COR-L47 (cell line): Measurements from ENCODE around the gene TENM3.

Source experiments
- DNase-seq: peaks from one replicate; lab custom pipeline; 2025; lab: John Stamatoyannopoulos, UW

TENM3 gene

DNA sequence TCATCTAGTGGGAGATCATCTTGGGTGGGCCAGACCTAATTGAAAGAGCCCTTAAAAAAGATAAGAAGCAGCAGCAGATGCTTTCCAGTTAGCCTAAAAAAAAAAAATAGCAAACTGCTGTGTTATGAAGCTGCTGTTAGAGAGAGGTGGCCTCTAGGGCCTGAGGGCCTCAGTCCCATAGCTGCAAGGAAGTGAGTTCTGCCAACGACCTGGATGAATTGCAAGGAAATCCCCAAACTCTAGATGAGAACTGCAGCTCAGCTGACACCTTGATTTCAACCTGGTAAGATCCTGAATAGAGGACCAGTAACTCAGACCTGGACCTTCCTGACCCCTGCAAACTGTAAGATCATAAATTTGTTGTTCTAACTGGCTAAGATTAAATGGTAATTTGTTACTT lies 275.2 kb downstream of the TENM3 start:
- DNase-seq, result no peak

DNA sequence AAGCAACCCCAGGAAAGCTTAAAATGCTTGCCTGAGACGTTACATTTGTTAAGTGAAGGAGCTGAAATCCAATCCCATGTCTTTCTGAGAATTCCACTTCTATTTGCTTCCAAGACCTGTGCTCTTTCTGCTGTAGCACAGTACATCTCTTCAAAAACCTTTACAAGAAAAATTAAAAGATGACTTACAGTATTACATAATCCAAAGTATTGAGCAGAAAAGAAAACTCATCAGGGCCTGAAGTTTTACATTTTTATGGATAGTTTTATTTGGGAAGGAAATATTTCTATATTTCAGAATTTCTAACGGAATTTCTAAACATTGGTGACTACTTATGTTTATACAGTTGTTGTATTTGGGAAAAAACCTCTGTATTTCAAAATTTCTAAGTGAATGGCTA lies 276.3 kb downstream of the TENM3 start:
- DNase-seq, result no peak

DNA sequence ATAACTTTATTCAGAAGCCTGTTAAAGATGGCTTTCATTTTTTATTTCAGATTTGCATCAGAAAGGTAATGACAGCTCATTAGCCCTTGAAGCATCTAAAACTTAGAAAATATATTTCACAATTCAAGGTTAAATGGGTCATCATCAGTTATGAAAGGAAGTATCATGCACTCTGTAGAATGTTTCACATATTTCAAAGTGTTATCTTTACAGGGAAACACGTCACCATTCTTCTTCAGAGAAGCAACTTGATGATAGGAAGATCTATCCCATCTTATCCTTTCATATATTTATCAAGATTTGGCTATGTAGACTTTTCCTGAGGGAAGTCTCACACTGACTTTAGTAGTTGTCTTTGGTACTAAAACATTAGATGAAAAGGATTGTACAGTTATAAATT lies 277.8 kb downstream of the TENM3 start:
- no peak for DNase-seq

DNA sequence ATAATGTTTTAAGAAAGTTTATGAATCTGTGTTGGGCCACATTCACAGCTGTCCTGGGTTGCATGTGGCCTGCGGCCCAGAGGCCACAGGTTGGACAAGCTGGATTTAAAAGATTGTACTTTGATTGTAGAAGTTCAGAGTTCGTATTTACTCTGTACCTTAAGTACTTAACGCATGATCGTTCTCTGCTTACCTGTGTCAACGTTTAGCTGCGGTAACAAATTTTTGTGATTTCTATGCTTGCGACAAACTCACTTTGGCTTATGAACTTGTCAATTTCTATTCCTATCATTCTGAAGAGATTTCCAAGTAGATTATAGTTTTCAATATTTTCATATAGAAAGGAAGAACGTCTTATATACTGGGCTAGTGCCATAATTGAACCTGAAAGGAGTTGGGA lies 285.6 kb downstream of the TENM3 start:
- DNase-seq, result no peak

DNA sequence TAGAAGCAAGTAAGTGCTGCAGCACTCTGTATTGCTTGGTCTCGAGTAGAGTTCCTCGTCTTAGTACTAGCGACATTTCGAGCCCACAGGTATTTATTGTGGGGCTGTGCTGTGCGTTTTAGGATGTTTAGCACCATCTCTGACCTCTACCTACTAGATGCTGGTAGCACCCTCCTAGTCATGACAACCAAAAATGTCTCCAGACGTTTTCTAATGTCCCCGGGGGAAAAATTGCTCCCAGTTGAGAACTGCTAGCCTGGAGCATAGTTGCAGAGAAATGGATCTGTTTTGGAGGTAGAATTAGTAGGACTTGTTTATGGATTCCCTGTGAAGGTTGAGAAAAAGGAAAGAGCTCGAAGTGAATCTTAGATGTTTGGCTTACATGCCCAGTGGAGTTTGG lies 287.2 kb downstream of the TENM3 start:
- DNase-seq, result no peak

DNA sequence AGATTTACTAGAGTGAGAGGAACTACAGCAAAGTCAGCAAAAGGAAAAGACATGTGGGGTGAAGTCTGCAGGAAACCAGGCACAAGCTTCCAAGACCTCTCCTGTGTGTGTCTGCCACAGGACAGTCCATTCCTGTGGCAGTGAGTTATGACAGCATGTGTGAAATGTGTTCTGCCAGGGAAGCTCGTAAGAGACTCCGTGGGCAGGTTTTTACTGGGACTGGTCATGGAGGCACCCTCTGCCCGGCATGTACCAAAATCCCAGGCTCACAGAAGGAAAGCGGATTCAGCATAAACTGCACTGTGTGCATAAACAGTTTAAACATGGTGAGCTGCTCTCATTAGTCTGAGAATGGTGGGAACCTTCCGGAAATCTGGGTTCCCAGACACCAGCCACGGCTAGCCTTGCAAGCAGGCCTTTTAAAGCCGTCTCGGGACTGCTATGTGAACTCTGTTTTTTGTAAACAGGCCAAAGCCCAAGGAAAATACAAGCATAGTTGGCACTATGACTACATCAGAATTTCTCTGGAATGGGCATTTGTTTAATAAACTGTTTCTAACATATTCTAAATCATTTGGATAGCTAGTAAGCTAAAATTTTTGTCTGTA lies 288.5 kb downstream of the TENM3 start:
- DNase-seq, result no peak

DNA sequence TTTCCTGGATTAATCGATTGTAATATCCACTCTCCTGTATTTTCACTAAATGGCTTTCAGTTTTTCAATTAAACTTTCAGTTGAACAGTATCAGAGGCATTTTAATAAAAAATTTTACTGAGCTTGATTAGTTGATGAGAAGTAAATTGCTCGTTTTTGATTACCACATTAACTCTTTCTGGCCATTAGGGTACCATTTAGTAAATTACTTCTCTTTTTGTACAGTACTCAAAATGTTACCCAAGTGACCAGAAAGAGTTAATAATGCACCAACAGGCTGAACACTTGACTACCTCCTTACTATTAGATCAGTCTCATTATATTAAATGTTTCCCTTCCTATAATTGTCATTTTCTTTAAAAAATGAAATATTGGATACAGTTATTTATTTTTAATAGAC lies 289.2 kb downstream of the TENM3 start:
- no peak for DNase-seq

DNA sequence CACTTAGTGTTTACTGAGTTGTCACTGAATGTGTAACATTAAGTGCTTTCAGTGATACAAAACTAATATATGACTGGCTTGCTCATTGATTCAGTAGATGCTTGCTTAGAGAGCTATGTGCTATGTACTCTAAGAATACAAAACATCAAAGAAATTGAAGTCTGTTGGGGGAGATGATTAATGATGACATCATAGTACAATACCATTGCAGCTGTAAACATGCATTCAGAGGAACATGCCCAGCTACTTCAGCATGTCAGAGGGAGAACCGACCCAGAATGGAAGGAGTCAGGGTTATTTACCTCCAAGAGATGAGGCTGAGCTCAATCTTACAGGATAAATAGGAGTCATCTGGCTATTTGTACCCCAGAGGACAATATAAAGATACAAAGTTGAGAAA lies 290.8 kb downstream of the TENM3 start:
- no peak for DNase-seq

DNA sequence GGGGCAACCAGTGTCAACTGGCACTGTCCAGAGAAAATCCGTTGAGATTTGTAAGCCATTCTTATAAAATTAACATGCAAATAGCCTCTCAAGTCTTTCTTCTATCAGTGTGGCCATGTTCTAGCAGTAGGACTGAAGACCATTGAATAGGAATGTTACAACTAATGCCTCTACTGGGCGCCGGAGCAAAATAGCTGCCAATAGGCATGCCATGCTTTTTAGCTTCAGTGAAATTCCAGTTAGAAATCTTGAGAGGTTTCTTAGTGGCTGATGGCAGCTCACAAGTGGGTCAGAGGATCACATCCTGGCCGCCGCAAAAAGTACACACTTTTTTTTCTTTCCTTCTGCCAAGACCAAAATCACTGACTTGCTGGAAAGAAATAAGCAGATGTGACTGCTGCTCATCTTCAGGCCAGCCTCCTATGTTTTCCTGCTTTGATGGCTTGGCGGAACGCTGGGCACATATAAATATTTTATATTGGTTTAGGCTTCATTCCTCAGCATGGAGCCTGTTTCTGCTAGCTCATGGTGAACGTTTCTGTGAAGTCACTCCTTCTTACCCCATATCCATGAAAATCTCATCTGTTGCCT lies 293.1 kb downstream of the TENM3 start:
- no peak for DNase-seq

DNA sequence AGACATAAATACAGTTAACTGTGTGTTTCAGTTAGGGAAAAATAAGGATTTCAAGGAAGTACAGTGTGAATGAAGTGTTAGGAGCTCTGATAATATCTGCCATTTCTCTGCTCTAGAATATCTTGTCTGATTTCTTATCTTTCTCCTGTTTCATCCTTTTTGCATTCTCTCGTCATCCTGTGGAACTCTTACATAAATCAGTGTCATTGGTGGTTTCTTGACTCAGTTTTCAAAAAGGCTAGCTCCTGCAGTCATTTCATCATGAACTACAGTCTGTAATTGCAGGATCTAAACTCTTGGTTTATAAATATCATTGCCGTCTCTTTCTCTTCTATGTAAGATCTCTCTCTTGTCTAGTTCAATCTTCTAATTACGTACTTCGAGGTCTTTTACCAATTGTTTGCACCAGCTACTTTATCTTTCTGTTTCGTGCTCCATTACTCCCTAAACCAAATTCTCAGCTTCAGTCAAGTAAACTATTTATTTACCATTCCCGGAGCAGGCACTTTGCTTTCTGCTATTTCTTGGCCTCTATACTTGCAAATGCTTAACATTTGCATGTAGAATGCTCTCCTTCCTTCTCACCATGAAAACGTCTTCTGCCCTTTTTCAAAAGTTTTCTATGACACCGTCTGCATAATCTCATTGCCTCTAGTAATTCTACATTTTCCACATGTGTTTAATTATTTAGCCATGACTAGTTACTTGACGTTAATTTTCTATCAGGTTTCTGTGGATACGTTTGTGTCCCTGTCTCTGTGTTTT lies 294.0 kb downstream of the TENM3 start:
- no peak for DNase-seq

DNA sequence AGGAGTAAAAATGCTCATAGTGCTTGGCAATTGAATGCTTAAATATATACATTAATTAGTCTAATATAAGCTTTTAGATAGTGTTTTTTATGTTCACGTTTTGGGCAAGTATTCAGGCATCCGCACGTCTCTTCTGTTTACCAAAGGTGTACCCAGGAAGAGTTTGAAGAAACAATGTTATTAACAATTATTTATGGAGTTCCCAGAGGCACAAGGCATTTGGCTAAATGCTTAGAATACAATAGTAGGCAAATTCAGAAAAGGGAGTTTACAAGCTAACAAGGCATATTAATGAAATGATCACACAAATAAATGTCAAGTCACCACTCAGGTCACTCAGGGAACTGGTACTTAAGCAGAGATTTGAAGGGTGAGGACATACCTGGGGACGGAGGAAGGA lies 294.8 kb downstream of the TENM3 start:
- no peak for DNase-seq

DNA sequence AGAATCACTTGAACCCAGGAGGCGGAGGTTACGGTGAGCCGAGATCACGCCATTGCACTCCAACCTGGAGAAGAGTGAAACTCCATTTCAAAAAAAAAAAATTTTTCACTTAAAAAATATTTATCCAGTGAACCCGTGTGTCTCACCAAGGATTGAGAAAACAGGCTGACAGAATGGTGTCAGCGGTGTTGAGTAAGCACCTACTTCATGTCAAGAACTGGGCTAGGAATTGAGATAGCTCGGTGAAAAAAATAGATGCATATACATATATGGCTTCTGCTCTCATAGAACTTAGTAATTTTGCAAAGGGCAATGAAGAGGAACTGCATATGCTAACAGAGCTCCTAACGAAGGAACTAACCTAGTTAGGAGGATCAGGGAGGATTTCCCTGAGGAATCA lies 297.3 kb downstream of the TENM3 start:
- DNase-seq, result no peak

DNA sequence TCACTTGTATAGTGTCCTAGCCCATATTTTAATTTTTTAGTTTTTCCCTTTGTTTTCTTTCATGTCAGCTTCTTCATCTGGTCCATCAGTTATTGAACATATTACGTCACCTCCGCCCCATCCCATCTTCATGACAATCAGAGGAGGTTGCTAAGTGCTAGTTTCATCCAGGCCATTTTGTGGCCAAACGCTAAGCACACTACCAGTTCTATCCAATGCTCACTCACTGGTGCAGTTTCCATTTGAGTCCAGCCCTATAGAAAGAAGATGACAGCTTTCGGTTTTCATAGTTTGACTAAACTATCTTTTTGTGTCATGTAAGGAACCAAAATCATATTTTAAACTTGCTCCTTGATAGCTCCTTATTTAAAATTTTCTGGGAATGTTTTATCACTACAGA lies 304.2 kb downstream of the TENM3 start:
- DNase-seq, result no peak

DNA sequence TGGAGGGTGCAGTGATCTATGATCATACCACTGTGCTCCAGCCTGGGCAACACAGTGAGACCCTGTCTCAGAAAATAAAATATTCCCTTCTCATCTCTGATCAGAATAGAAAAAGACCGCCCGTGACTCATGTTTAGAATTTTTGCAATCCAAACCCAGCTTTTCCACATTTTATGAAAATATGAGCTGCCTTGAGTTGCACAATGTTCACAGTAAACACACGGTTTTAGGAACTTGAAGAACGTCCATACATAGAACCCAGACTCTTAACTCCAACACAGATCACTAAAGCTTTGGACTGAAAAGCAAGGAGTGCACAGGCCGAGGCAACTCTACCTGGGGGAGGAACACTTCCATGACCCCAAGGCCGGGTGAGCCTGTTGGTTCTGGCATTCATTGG lies 305.0 kb downstream of the TENM3 start:
- no peak for DNase-seq

DNA sequence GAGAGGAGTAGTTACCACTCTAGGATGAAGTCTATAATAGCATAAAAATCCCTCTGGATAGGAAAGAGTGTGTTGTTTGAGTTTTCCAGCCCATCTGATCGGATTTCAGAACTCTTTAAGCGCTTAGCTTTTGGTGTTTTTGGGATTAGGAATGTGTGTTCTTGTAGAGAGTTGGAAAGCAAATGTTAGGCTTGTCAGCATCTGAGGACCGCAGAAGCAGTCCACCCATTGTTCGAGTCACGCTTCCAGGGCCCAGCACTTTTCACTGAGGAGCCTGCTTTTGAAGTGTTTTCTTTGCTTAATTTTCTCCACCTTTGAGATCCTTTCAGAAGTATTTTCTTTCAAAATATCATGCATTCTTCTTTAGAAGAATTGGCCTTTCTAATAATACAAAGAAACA lies 306.2 kb downstream of the TENM3 start:
- no peak for DNase-seq

DNA sequence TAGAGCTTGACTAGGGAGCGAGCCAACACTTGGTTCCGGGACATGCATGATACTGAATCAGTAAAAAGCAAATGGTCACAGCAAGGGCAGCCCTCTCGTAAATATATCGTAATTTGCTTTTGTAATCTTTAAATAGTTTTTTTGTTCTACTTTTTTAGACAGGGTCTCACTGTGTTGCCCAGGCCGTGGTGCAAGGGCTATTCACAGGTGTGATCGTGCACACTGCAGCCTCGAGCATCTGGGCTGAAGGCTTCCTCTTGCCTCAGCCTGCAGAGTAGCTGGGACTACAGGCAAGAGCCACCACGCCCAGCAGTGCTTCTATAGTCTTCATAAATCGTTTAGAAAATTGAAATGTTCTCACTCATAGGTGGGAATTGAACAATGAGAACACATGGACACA lies 309.7 kb downstream of the TENM3 start:
- no peak for DNase-seq

DNA sequence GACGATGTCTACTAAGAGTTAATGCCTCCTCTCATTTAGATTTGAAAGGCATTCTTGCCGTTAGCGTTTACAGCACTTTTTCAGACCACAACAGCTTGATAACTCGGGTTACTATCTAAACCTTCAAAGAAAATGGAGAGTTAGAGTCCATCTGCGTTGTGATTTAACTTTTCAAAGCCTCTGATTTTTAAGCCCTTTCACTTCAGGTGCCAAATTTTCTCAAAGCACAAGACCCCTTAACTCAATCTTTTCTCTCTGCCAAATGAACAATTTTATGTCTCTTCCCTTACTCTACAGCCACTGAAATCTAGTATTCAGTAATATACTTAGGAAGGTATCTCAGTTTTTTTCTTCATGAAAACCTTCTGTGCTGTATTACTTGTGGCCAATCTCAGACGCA lies 310.5 kb downstream of the TENM3 start:
- DNase-seq, result no peak

DNA sequence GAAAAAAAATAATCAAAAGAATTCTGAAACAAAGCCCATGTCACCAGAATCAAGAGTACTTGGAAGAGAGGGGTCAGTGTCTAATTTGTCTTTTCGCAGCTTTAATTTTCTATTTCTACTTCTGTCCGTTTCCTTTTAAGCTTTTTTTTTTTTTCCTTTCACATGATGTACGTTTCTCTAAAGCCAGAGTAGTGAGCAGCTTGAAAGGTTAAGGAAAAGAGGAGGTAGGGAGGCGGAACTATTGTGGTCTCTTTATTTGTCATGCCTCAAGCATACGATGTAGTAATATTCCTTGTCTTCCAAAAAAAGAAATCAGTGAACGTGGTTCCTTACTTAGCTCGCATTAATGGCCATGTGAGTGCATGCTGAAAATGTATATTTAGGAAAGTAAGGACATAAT lies 311.5 kb downstream of the TENM3 start:
- DNase-seq, result no peak

DNA sequence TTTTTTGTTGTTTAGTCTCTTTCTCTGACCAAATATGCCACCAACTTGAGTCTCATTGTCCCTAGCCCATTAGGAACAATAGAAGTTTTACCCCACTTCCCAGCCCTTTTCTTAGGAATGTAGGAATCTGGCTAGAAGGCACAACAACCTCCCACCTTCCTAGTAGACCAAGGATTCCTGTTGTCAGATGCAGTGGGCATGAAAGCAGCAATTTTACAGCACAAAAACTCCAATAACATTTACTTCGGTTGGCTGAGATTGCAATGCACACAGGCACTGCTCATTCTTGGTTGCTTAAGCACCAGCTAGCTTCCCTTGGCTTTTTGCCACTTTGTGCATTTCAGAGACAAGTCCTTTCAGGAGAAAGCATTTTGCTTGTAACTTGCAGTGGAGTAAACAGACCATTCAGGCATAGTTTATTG lies 312.8 kb downstream of the TENM3 start:
- peak; percentile 41 for DNase-seq

DNA sequence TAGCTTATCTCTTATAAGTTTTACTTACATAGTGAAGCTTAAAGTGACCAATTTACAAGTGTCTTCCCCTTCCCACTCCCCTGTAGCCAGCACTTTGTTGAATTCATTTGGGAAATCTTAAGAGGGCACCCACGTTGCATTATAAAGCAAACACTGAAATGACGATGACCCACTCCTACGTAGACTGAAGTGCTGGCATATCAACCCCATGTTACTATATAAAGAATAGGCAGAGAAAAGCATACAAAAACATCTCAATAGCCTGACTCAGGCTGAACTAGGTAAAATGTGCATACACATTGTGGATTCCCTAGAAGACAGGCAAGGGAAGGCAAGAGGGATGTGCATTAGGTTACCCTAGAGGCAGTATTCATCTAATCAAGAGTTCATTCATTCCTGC lies 313.4 kb downstream of the TENM3 start:
- DNase-seq, result no peak

DNA sequence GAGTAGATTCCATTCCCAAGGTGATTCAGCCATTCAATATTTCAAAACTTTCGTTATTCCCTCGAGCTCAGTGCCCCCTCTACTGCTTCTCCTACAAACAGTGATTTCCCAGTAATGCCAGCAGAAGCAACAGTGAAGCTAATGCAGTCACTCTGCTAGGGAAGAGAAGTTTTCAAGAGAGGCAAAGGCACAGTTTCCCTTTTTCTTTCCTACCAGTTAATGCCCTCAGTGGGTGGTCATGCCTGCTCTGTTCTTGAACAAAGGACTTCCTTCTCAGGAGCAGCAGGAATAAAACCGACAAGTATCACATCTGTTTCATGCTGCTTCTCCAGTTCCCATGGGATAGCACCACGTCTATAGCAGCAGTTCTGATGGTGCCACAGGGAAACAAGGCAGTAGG lies 317.2 kb downstream of the TENM3 start:
- DNase-seq, result peak; percentile 65

DNA sequence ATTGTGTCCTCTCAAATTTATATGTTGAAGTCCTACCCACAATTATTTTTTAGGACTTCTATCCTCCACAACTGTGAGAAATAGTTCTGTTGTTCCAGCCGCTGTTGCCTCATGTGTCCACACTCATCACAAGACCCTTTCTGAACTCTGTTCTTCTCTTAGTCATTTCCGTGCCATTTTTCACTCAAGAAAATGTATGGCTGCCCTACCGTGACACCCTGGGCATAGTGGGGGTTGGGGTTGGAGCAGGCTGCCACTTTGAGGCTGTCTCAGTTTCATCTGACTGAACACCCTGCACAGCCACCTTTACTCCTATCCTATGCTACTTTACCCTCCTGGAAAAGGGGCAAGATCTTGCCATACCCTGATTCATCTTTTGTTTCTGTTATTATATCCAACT lies 319.1 kb downstream of the TENM3 start:
- DNase-seq, result no peak

DNA sequence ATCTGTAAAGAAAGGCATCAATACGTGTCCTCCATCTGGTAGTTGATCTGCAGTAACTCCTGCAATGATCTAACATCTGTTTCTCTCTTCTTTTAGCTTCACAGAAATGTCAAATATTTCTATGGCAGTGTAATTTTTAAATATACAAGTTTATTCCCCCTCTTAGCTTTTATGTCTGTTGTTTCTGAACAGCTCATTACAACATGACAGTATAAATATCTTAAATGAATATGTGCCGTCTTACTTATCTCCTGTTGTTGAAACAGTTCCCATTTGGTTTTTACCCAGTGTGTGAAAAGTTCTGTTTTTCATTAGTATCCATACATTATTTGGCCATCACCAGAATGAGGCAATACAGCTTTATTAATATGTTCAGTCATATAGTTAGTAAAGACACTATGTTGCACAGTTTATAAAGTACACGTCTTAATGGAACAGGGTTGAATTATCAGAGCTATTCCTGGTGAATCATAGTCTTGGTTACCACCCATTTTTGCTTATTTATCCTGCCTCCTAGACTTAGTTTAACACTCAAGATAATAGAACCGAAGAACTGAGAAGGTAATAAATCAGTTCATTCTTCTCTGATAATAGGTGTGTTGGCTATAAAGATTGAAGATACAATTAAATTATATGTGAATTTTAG lies 321.6 kb downstream of the TENM3 start:
- DNase-seq, result no peak
